GM19328 (cell line): ENCODE results near the gene STAT3.
"Not testable (repeated sequence)": the region's sequence is repeated elsewhere in the genome, so short reads cannot be mapped to it uniquely, and the experiment has no call there.

Experiments used
- ATAC-seq: cut with Tn5 transposase; IDR thresholded peaks from one replicate; pipeline ENCODE4 v1.9.1; 2021; ENCODE audit warnings: mild to moderate bottlenecking, moderate library complexity; ENCODE audit not compliant: unreplicated experiment

STAT3 gene

DNA sequence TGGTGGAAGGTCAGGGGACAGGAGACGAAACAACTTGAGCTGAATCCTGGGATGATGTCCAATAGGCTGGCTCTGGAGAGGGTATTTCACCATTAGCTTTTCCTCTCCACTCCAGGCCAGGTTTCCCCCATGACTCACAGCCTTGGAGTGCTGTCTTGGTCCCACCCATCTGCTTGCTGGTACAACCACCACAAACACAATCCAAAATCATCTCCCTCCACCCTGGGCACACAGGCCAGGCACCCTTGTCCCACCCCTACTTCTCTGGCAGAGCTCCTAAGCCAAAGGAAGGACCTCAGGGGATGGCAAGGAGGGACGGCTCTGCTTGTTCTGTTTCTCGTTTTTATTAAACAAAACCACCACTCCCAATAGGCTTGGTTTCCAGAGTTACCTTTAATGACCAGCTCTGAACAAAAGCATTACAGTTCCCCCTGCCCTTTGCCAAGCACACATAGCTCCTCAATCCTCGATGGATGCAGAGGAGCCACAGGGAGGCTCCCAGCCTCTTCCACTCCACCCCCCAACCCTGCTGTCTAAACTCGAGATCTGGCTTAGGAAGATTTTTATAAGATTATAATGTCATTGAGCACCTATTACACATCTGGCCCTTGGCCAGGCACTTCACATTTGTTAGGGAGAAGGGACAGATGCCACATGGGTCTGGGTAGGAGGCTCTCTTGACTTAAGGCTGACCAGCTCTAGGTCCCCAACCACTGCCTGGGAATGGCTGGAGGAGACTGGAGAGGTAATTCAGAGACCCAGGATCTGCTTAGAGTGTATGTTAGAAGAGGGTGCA lies 21.5 kb upstream of the STAT3 start:
- no peak for ATAC-seq

GRCh38 chr17:42408061-42408460 lies 19.8 kb upstream of the STAT3 start:
- ATAC-seq: no peak

DNA sequence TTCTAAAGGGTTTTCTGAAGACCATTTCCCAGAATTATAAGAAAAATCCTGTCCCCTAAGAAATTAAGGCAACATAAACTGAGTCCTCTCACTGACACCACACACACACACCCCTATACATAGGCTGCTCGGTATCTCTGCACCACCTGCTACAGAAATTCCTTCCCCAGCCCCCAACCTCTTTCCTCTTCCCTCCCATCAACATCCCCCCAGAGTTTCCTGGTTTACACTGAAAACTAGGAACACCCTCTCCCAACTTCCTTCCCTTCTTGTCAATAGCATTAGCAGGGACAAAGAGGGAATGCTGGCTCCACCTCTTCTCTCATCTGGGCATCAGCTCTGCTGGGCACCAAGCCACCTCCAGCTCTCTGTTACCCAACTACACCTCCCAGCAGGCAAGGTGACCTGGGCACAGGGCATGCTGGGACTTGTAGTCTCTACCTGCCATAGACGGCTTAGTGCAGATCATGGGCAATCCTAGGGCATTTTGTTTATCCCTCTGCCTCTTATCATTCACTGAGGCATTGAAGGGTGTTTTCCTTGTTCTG lies 19.1 kb upstream of the STAT3 start:
- no peak for ATAC-seq

DNA sequence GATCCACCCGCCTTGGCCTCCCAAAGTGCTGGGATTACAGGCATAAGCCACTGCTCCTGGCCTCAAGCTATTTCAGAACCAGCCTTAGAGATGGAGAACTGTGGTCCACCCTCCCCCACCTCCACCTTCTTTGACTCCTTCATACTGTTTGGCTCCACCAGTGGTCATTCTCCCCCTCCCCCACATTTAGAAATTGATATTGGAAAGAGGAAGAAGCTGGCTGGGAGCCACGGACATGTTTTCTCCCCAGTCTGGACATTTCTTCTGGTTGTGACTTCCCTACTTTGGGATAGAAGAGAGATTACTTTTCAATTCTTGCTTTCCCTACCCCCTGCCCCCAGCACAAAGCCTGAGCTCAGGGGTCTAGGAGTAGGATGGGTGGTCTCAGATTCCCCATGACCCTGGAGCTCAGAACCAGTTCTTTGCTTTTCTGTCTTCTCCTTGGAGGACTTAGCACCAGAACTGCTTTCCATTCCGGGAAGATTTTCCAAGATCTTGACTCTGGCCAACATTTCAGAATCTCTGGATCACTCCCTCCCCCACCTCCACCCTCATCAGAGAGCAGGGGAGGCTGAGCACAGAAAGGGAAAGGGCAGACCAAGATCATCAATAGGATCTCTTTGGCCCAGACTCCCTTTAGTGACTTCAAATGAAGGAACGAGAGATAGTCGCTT lies 18.5 kb upstream of the STAT3 start:
- no peak for ATAC-seq

DNA sequence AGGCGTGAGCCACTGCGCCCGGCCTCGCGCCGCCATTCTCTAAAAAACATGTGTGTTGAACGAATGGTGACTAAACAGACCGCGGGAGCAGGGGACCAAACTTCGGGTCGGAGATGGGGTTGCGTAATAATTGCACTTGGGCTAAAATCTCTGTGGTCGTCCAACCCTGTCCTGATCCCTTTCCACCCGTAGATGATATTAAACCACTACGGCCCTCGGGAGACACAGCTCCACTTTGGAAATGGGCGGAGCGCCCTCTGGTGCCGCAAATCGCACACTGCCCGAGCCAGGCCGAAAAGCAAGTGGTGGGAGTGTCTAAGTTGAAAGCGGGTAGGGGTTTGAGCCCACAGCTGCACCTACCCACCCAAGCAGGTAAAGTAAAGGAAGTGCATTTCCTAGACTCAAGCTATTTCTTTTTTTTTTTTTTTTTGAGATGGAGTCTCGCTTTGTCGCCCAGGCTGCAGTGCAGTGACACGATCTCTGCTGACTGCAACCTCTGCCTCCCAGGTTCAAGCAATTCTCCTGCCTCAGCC lies 17.8 kb upstream of the STAT3 start:
- no peak for ATAC-seq

- no peak for ATAC-seq
Measured at GRCh38 chr17:42405076-42405475, 16.8 kb upstream of the STAT3 start.

- ATAC-seq: no peak
Measured at GRCh38 chr17:42404326-42405055, 16.2 kb upstream of the STAT3 start.

DNA sequence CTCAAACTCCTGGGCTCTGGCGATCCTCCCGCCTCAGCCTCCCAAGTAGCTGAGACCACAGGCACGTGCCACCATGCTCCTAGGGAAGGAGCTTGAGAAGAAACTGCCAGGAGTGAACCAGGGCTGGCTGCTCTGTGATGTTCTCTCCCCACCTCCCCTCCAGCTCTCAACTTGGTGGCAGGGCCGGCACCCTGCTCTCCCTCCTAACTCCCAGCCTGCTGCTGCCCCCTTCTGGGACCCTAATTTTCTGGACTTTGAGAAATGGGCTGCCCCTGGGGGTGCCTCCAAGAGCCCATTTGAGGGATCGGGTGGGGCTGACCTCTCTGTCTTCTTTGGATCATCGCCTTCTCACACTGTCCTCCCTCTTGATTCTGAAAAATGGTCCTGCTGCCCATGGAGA lies 14.9 kb upstream of the STAT3 start:
- ATAC-seq: no peak

DNA sequence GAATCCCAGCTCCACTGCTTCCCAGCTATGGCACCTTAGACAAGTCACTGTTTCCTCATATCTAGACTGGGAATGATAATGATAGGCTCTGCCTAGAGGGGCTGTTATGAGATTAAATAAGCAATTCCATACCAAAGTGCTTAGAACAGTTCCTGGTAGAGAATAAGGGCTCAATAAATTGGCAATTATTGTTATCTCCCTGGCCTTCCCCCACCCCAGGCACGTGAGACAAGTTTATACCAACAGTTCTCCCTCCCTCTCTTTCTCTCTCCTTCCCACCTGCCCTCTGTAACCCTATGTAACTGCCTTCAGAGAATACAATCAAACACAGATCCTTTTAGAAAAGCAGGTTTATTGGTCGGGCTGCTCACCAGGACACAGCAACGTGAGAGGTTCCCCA lies 13.9 kb upstream of the STAT3 start:
- no peak for ATAC-seq

DNA sequence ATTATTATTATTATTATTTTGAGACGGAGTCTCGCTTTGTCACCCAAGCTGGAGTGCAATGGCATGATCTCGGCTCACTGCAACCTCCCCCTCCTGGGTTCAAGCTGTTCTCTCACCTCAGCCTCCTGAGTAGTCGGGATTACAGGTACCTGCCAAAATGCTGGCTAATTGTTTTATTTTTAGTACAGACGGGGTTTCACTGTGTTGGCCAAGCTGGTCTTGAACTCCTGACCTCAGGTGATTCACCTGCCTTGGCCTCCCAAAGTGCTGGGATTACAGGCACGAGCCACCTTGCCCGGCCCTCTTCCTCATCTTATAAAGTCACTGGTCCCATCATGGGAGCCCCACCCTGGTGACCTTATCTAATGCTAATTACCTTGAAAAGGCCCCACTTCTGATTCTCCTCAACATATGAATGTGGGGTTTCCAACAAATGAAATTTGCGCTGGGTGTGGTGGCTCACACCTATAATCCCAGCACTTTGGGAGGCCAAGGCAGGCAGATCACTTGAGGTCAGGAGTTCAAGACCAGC lies 12.7 kb upstream of the STAT3 start:
- ATAC-seq: not testable (repeated sequence)

GRCh38 chr17:42399948-42400843 lies 12.0 kb upstream of the STAT3 start:
- ATAC-seq: no peak

DNA sequence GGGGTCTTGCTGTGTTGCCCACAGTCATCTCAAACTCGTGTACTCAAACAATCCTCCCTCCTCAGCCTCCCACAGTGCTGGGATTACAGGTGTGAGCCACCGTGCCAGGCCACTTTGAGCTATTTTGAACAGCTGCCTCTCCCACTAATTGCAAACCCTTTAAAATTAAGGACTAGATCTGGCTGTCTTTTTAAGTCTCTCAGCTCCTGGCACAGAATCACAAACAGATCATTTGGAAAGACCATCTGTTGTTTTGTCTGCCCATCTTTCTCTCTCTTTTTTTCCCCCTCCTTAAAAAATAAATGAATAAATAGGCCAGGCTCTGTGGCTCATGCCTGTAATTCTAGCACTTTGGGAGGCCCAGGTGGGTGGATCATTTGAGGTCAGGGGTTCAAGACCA lies 10.9 kb upstream of the STAT3 start:
- ATAC-seq: no peak

GRCh38 chr17:42395601-42396000 lies 7.4 kb upstream of the STAT3 start:
- ATAC-seq: not testable (repeated sequence)

DNA sequence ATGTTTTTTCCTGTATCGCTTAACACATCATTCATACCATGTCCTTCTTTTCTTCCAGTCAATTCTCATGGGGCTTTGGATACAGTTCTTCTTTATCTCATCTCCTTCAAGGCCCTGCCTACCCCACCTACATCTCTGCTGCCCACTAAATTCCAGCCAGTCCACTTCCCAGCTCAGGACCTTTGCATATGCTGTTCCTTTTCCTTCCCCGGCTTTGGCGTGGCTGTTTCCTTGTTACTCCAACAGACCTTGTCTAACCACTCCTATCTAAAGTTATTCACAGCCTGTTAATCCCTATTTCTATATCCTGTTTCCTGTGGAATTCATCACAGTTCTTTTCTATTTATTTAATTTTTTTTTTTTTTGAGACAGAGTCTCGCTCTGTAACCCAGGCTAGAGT lies 6.6 kb upstream of the STAT3 start:
- ATAC-seq: no peak

- no peak for ATAC-seq
Measured at GRCh38 chr17:42392692-42393415, 4.6 kb upstream of the STAT3 start.

DNA sequence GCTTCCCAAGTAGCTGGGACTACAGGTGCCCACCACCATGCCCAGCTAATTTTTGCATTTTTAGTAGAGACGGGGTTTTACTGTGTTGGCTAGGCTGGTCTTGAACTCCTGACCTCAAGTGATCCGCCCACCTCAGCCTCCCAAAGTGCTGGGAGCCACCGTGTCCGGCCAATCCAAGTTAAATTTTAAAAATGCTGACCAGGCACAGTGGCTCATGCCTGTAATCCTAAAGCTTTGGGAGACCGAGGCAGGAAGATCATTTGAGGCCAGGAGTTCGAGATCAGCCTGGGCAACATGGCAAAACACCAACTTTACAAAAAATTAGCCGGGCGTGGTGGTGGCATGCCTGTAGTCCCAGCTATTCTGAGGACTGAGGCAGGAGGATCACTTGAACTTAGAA lies 3.2 kb upstream of the STAT3 start:
- ATAC-seq: not testable (repeated sequence)

DNA sequence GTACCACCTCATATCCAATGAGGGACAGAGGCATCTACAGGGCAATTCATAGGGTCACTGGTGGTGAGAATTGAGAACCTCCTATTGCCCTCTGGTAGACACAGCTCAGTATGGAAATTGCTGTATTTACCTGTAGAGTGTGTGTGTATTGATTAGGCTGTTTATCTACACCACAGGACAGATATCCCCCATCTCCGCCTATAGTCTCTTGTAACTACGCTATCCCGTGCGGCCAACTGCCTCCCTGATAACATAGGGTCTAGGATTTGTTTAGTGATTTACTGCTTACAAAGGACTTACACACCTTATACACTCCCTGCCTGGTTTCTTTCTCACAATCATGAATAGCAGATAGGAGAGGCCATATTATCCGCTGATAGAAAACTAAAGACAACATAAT lies 1.7 kb upstream of the STAT3 start:
- ATAC-seq: no peak

GRCh38 chr17:42389135-42389417 lies 834 bp upstream of the STAT3 start:
- ATAC-seq: no peak

DNA sequence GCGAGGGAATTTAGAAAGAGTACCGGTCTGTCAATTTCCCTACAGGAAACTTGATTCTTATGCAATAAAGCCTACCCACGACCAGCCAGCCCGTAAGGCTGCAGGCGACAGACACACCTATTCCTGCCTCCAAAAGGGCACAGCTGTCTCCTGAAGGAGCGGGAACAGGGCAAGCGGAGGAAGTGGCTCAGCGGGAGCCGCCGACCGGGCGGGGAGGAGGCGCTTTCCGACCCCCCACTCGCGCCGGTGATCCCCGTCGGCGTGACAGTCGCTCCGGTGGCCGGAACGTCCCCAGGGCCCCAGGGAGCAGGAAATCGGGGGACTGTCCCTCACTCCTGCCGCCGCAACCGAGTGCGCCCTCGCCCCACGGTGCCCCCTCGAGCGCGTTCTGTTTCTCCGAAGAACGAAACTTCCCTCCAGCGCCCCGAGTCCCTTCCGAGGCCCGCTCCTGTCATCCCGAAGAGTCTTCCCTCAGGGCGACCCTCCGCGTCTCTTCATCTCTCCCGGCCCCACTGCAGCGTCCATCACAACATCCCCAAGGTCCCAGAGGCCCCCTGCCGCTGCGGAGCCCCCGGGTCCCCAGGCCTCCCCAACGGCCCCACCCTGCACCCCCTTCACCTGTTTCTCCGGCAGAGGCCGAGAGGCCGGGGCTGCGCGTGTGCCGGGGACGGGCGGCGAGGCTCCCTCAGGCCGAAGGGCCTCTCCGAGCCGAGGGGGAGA lies 421 bp downstream of the STAT3 start:
- ATAC-seq: no peak
